Heart left ventricle (tissue), 13 donors: Measurements from ENCODE around the gene LITAF.

Experiments used
- CTCF ChIP-seq, 12 donors: fragments of 200-600 bp; sonication (generic) in 4 of 12; IDR thresholded peaks; one replicate each; pipeline versions ENCODE4 v1.5.0 to v1.8.0; 2018 to 2022; ENCODE audit warnings: antibody characterized with exemption in 12 of 12, mild to moderate bottlenecking in 5 of 12
- POLR2A ChIP-seq, 2 donors: fragments of 450-650 bp; IDR thresholded peaks; one replicate each; pipeline ENCODE4 v1.6.1; 2017; ENCODE audit warnings: antibody characterized with exemption in 2 of 2, mild to moderate bottlenecking in 2 of 2, moderate library complexity in 2 of 2
- donor health status: ischemic (EF 13 %, LVEDD 7.1; RV severe dilation, severe dysfunction).
- donor health status: DM: no; HTN: yes; CAD: no.
- donor health status: DM: no; HTN: no; CAD: no.
- donor health status: ischemic (EF 25% LVEDD 6.9; RV normal size, moderate dysfunction).
- donor health status: ischemic (EF 25% LVEDD 5.7; RV mildly dilated, moderate dysfunction).
- donor health status: ischemic (EF 35%, LVEDD 5.7; RV mildly dilated, moderate dysfunction).
- donor health status: nonischemic (EF 11% LVEDD 7.7; RV severe dilation, severe dysfunction).
- donor health status: DM: yes; HTN: yes; CAD: no.
- donor health status: PGD.
- donor health status: ischemic (EF 29% LVEDD 5.4; RV normal size, mild dysfunction).
- donor health status: nonischemic (EF 23%, LVEDD 6.1; RV moderate dilation, normal function).

GRCh38 chr16:11536104-11536866, 50.4 kb downstream of the LITAF start:
- no peak for TF ChIP-seq CTCF (IDR thresholded peaks at IDR 0.05)
- no peak for TF ChIP-seq POLR2A (IDR thresholded peaks at IDR 0.05)
